ENCODE results near the gene IKBKG.
"Not testable (repeated sequence)": the region's sequence is repeated elsewhere in the genome, so short reads cannot be mapped to it uniquely, and the experiment has no call there.

The IKBKG gene

DNA sequence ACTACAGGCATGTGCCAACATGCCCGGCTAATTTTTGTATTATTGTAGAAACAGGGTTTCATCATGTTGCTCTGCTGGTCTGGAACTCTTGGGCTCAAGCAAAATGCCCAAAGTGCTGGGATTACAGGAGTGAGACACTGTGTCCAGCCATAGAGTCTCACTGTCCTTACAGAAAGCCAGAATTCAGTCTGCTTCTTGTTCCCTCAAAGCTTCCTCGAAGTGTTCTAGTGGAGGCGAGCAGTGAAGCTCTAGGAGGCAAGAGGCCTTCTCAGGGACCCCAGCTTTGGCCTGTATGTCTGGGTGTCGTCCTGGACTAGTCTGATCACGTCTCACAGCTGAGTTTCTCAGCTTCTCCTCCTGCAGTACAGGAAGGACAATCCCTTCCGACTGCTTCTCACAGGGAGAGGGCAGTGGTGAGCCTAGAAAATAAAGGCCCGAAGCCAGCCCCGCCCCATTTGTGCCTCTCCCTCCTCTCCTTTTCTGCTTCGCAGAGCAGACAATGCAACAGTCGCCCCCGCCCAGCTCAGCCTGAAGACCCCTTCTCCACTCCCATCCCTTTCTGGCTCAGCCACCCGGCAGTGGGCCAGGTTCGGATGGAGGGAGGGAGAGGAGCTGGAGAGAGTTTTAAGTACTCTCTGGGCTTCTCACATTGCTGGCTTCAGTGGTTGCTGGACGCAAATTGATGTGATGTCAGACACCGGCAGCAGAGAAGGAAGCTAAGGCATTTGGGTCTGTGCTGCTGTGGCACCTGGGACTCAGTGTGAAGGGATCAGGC, 20.3 kb upstream of the IKBKG start:
- peak; percentile 60 for DNase-seq (ENCODE audit: low spot score)

DNA sequence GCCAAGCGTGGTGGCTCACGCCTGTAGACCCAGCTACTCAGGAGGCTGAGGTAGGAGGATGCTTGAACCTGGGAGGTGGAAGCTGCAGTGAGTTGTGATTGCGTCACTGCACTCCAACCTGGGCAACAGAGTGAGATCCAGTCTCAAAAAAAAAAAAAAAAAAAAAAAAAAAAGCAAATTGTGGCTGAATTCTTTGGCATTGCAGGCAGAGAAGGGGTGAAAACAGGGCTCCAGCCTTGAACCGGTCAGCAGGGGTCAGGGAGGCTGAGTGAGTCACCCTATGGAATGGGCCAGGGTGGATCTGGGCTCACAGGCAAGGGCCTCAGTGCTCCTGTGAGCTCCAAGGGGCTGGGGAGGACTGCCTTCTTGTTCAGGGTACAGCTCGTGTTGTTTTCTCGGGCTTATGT, 18.2 kb upstream of the IKBKG start:
- no peak for DNase-seq (ENCODE audit: low spot score)

DNA sequence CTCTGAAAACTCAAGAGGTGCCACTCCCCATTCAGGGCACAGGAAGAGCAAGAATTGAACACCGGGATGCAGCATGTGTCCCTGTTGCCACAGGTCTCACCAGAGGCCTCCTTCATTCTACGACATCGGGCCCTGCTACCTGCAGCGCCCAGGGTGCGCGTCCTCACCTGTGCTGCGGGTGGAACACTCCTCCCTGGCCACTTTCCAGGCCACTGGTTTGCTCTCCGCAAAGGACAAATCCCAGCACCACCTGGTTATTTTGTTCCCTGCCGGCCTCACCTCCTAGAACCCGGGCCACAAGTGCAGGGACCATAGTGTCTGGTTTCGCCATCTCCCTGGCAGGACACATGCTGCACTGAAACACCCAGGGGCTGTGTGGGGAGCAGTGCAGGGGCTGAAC, 17.1 kb upstream of the IKBKG start:
- DNase-seq (ENCODE audit: low spot score): no peak

DNA sequence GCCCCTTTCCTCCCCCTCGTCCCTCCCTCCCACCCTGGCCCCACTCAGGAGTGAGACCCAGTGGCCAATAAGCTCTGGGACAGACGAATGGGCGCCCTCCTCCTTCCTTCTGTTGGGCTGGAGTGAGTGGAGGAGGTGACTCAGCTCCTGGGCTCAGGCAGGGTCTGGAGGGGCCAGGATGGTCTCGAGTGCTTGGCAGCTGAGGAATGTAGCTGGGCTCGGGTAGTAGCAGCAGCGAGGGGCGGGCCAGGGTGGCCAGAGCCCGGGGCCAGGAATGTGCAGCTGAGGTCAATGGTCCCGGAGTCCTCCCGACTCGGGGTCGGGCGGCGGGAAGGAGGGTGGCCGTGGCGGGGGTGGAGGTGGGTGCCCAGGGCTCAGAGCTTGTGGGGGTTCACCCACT, 15.8 kb upstream of the IKBKG start:
- no peak for DNase-seq (ENCODE audit: low spot score)

DNA sequence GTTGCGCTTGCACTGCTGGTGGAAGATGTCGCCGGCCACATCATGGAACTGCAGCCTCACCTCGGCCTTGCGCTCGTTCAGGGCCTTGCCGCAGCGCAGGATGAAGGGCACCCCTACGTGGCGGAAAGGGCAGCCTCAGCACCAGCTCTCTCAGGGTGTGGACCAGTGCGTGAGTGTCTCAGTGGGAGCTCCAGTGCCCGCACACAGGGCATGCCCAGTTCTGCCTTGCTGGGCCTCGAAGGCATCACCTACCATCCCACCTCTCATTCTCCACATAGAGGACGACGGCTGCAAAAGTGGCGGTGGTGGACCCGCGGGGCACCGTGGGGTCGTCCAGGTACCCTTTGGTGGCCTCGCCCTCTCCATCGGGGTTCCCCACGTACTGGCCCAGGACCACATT, 14.7 kb upstream of the IKBKG start:
- DNase-seq (ENCODE audit: low spot score): no peak

DNA sequence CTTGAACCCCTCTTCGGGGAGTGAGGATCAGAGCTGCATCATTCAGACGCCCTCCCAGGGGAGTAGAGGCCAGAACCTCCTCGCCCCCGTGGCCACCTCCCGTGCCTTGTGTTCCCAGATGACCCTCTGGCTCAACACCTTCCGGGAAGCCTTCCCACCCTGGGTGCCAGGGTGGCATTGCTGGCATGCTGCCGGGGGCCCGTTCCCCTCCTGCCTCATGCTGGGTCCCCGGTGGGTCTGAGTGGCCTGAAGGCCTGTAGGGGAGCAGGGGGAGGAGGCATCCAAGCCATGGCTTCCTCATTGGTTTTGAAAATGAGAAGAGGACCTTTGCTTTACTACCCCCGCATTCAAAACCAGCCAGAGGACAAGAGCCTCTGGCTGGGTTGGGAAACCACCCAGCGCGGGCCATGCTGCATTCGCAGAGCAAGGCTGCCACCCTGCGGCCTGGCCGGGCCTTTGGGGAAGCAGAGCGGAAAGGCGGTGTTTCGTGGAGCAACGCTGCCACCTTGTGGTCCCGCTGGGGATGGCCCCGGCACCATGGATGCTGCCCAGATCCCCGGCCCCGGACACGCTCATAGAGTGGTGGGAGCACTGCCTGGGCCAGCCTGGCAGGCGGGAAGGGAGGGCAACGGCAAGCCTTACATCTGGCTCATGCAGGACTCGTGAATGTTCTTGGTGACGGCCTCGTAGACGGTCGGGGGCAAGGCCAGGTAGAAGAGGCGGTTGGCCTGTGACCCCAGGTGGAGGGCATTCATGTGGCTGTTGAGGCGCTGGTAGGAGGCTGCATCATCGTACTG, 12.7 kb upstream of the IKBKG start:
- DNase-seq (ENCODE audit: low spot score): peak; percentile 86

DNA sequence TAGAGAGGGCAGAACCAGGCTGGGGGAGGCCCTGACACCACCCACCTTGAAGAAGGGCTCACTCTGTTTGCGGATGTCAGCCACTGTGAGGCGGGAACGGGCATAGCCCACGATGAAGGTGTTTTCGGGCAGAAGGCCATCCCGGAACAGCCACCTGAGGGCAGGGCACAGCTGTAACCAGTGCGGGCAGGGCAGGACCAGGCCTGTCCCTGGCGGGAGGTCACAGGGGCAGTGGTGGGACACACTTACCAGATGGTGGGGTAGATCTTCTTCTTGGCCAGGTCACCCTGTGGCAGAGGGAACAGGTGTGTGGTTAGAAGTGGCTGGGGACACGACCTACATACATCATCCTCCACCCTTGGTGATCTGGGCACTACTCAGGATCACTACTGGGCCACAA, 11.5 kb upstream of the IKBKG start:
- DNase-seq (ENCODE audit: low spot score): no peak

DNA sequence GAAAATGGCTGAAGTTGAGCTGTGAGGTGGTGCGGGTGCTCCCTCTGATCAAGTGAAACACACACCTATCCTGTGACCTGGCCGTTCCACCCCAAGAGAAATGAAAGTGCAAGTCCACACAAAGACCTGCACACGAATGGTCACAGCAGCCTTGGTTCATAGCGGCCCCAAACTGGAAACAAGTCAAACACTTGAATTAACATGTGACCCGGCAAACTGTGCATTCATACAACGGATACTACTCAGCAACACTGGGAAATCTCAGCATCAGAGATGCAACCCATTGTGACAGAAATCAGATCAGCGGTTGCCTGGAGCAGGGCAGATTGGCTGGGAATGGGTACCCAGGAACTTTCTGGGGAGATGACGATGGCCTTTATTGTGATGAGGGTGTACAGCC, 8.3 kb upstream of the IKBKG start:
- no peak for DNase-seq (ENCODE audit: low spot score)

DNA sequence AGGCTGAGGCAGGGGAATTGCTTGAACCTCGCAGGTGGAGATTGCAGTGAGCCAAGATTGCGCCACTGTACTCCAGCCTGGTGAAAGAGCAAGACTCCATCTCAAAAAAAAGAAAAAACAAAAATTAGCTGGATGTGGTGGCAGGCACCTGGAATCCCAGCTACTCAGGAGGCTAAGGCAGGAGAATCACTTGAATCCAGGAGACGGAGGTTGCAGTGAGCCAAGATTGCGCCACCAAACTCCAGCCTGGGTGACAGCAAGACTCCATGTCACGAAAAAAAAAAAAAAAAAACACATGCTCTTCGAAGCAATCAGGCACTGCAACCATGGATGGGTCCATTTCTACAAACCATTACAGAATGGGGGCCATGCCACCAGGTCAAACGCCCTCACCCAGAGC, 7.1 kb upstream of the IKBKG start:
- DNase-seq (ENCODE audit: low spot score): not testable (repeated sequence)

DNA sequence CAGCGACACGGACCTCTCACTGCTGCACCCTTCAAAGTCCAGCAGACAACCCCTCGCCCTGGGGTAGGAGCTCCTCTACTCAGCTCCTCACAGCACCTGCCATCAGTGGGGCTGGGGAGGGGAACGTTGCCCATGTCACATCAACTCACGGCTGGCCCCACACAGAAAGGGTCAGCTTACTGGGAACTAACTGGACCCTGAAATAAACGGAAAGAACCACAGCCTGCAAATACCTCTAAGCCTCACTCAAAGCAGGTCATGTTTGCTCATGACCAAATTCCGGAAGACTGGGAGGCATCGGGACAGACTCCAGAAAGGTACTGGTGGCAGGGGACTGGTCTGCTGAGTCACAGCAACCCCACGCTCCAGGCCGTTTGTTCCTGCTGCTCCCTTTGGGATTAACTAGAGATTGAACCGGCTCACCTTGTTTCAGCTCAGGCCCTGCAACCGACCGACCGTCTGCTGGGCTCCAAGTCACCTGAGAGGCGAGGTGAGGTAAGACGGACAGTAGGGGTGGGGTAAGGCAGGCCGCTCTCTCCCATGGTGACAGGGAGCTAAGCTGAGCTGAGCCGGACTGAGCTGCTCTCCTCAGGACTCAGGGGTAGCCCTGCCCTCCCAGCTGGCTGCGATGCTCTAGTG, 6.4 kb upstream of the IKBKG start:
- no peak for DNase-seq (ENCODE audit: low spot score)

DNA sequence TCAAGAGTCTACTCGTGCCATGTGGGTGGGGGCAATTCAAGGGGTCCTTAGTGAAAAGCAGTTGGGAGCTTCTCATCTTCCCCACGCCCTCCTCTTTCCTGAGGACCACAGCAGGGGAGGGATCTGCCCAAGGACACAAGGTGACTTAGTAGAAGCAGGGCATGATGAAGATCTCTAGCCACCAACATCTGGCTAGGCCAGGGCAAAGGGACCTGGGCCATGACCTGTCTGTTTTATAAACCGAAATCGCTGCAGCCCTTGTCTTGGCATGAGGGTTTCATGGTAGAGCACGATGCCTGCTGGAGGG, 5.9 kb upstream of the IKBKG start:
- no peak for DNase-seq (ENCODE audit: low spot score)

DNA sequence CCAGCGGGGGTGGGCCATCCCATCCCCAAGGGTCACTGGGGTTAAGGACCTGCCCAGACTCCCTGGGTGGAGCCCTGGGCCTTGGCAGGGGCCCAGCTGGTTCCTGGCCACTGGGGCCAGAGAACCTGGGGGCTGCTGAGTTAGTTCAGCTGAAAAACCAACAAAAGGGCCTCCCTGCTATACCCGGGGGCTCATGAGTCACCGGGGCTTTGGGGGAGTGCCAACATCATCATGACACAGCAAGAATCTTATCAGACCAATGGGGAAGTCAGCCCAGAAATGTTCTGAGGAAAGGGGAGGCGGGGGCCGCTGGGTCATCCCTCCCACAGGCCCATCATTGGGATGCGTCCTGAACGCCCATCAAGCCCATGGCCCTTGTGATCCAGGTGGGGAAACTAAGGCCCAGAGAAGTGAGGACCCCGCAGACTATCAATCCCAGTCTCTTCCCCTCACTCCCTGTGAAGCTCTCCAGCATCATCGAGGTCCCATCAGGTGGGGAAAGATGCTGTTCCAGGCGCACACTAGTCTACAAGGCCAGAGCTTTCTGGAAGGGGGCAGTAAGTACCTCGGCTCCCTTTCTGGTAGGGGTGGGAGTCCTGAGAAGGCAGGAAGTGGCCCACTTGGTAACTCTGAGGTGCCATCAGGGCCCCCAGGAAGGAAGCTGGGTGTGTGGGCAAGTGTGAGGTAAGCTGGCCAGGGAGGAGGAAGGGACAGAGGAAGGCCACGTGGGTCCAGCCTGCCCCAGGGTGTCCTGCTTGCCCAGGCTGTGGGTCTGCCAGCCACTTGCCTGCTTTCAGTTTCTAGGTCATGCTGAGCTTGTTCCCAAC, 5.3 kb upstream of the IKBKG start:
- DNase-seq (ENCODE audit: low spot score): peak; percentile 44

DNA sequence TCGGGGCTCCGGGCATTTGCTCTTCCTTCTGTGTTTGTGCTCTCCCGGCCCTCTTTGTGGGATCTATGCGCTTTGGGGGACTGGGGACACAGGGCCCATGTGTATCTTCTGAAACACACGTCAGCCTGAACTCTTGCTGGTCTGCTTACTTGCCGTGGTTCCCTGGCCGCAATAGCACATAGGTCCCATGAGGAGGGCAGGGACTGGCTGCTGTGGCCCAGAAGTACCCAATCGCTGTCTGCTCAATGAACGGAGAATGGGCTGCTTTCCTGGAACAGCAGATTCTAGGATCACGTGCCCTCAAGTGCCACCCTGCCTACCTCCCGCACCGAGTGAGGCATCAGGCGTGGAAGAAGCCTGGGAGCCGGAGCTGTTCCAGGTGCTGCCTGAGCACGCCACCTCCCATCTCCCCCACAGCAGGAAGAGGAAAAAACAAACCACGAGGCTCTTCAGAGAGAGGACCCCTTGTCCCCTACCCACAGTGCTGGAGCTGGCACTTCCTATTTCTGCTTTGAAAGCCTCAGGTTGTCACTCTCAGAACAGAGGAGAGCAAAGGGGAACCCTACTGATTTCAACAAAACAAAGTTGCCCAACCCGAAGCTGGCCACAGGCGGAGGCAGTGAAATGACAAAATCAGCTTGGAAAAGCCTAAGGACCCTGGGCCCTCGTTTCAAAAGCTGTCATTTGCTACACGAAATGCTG, 4.5 kb upstream of the IKBKG start:
- peak; percentile 22 for DNase-seq (ENCODE audit: low spot score)

DNA sequence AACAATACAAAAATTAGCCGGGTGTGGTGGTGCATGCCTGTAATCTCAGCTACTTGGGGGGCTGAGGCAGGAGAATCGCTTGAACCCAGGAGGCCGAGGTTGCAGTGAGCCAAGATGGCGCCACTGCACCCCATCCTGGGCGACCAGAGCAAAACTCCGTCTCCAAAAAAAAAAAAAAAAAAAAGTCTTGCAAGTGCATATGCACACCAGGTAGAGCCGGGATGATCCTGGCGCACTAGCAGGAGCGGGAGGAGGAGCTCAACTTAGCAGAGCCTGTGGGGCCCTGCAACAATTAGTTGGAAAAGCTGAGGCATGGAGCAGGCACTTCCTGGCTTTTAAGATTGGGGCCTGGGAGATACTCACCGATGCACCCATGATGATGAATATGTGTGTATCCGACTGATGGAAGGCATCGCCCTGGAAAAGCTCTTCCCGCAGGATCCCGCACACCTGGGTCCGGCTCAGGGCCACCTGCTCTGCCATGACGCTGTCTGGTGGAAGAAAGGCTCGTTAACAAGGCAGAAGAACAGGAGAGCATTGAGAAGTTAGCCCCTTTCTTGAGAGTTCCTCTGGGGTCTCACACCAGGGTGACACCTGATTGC, 1.6 kb upstream of the IKBKG start:
- no peak for DNase-seq (ENCODE audit: low spot score)

DNA sequence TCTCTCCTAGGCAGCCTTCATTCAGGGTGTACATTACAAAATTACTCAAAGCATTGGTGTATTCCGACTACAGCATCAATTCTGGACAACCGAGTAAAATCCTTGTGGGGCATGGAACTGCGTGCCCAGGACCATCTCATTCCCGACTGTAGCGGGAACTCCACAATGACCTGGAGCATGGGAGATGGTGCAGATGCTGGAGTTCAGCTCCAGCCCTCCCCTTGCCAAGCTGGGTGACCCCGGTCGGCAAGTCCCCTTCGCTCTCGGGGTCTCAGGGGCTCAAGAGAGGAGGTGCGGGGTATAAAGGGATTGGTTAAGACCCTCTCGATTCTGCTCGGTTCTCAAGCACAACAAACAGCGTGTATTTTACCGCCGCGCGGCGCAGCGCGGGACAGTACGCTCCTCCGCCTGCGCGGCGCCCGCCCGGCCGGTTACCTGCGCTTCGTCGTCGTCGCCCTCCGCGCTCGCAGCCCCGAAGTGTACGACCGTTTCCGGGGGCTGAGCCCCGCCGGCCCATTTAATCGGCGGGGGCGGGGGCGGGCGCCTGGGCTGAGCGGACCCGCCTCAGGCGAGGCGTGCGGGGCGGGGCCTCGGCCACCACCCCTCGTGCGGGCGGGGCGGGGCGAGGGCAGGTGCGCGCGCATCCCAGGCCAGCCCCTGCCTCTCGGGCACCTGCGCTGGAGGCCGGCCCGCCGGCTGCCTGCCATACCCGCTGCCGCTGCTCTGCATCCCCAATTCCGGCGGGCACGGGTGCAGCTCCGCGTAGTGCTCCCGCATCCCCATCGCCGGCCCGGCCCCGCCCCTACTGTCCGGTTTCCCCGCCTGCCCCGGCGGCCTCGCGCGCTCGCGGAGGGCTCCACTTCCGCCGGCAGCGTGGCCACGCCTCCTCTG, 821 bp upstream of the IKBKG start, which contains the start of gene G6PD:
Gene G6PD (minus strand): TSS at position 493 of the 891 bp plus-strand sequence. CDS start 691 bp downstream, outside the sequence.
- DNase-seq (ENCODE audit: low spot score): peak; percentile 79

DNA sequence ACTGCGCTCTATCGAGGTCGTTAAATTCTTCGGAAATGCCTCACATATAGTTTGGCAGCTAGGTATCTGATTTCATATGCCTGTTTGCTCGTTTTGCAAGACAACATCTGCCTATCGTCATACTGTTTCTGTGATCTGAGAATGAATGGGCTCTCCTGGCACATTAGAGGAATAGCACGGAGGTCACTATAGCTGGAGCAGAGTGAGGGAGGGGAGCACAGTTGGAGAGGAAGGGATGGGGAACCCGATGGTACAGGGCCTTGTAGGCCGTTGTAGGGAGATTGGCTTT, 552 bp downstream of the IKBKG start:
- no peak for DNase-seq (ENCODE audit: low spot score)

DNA sequence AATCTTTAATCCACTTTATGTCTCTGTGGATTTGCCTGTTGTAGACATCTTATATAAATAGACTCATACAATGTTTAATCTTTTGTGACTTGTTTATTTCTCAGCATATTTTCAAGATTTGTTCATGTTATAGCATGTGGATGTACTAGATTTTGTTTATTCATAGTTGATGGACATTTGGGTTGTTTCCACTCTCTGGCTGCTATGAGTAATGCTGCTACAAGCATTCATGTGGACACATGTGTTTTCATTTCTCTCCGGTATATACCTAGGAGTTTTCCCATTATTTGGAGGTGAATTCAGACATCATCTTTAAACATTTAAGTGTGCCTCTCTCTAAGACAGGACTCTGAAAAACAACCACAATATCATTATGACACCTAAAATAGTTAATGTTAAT, 2.3 kb downstream of the IKBKG start:
- DNase-seq (ENCODE audit: low spot score): no peak

DNA sequence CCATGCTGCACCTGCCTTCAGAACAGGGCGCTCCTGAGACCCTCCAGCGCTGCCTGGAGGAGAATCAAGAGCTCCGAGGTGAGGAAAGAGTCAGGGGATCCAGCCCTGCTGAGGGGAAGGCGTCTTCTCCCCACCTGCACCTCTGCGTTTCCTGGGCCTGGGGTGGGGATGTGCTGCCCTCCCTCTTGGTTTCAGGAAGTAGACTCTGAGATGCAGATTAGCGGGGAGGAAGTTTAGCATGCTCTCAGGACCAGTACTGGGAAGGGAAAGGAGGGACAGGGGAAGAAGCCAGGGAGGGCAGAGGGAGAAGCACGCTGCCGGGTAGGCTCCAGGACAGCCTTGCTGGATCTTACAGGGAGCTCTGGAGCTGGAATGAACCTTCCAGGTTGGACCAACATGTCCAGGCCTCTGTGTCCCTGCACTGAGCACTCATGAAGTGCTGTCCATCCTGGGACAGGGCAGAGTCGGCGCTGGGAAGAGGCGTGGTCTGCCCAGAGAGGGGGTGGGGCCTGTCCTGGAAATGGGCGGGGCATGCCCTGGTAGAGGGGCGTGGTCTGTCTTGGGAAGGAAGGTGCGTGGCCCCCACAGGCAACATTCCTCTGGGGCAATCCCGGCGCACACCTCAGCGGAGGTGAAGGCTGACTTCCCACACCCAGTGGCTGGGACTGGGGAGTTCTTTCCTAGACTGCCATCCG, 4.8 kb downstream of the IKBKG start:
- DNase-seq (ENCODE audit: low spot score): not testable (repeated sequence)

DNA sequence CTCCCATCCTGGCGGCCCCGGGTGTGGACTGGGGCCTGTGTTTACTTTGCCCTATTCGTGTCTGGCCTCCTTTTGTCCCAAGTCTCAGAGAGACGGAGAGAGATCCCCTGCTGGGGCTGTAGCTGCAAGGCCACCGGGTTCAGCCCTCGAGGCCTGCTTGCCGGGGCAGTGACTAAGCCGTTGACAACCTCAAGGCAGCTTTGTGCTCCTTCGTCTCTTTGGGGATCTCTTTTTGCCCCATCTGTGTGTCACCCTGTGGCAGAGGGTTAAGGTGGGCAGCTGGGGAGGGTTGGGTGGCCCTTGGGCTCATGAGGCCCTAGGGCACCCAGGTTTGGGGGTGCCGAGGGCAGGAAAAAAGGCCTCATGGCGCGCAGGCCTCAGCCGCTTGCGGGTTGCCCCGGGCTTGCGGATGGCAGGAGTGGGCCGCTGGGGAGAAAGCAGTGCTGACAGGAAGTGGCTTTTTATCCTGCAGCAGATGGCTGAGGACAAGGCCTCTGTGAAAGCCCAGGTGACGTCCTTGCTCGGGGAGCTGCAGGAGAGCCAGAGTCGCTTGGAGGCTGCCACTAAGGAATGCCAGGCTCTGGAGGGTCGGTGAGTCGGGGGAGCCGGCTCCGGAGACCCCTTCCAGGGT, 10.8 kb downstream of the IKBKG start:
- DNase-seq (ENCODE audit: low spot score): not testable (repeated sequence)
